ENCODE measurements around the gene NGB.
"Not testable (repeated sequence)": the region's sequence is repeated elsewhere in the genome, so short reads cannot be mapped to it uniquely, and the experiment has no call there.

Gene NGB

GRCh38 chr14:77271113-77271710 lies at the start of gene NGB:
NGB (minus strand) TSS chr14:77271206; CDS start chr14:77270937, 269 bp downstream.
- DNase-seq (ENCODE audit: low read depth in 2 of 2): no peak

GRCh38 chr14:77320238-77320935 lies 49.4 kb upstream of the NGB start, which contains the start of gene POMT2:
POMT2 (minus strand) TSS chr14:77320883; CDS start chr14:77320681, 202 bp downstream.
- peak; percentile 82 to 87 for DNase-seq (ENCODE audit: low read depth in 2 of 2)

- no peak for DNase-seq (ENCODE audit: low read depth in 2 of 2)
Measured at GRCh38 chr14:77319422-77319821, 48.4 kb upstream of the NGB start.

GRCh38 chr14:77318756-77319155 lies 47.8 kb upstream of the NGB start:
- DNase-seq (ENCODE audit: low read depth in 2 of 2): not testable (repeated sequence)

- no peak for DNase-seq (ENCODE audit: low read depth in 2 of 2)
Measured at GRCh38 chr14:77318006-77318553, 47.1 kb upstream of the NGB start.

- DNase-seq (ENCODE audit: low read depth in 2 of 2): no peak
Measured at GRCh38 chr14:77316872-77317301, 45.9 kb upstream of the NGB start.

- DNase-seq (ENCODE audit: low read depth in 2 of 2): no peak
Measured at GRCh38 chr14:77316195-77316505, 45.1 kb upstream of the NGB start.

GRCh38 chr14:77314539-77315457 lies 43.8 kb upstream of the NGB start:
- no peak for DNase-seq (ENCODE audit: low read depth in 2 of 2)

GRCh38 chr14:77314043-77314442 lies 43.0 kb upstream of the NGB start:
- DNase-seq (ENCODE audit: low read depth in 2 of 2): no peak

- DNase-seq (ENCODE audit: low read depth in 2 of 2): no peak
Measured at GRCh38 chr14:77313371-77313770, 42.4 kb upstream of the NGB start.

GRCh38 chr14:77311217-77311616 lies 40.2 kb upstream of the NGB start:
- no peak for DNase-seq (ENCODE audit: low read depth in 2 of 2)

GRCh38 chr14:77310026-77310425 lies 39.0 kb upstream of the NGB start:
- no peak for DNase-seq (ENCODE audit: low read depth in 2 of 2)

GRCh38 chr14:77309131-77309530 lies 38.1 kb upstream of the NGB start:
- no peak for DNase-seq (ENCODE audit: low read depth in 2 of 2)

GRCh38 chr14:77306851-77307496 lies 36.0 kb upstream of the NGB start:
- no peak for DNase-seq (ENCODE audit: low read depth in 2 of 2)

GRCh38 chr14:77306416-77306815 lies 35.4 kb upstream of the NGB start:
- no peak for DNase-seq (ENCODE audit: low read depth in 2 of 2)

GRCh38 chr14:77305696-77306095 lies 34.7 kb upstream of the NGB start:
- DNase-seq (ENCODE audit: low read depth in 2 of 2): no peak

- DNase-seq (ENCODE audit: low read depth in 2 of 2): no peak
Measured at GRCh38 chr14:77303417-77304156, 32.6 kb upstream of the NGB start.

- peak in 1 of 2 experiments; percentile 22 for DNase-seq (ENCODE audit: low read depth in 2 of 2)
Measured at GRCh38 chr14:77302926-77303325, 31.9 kb upstream of the NGB start.

- peak in 1 of 2 experiments; percentile 48 for DNase-seq (ENCODE audit: low read depth in 2 of 2)
Measured at GRCh38 chr14:77301103-77301502, 30.1 kb upstream of the NGB start.

- no peak for DNase-seq (ENCODE audit: low read depth in 2 of 2)
Measured at GRCh38 chr14:77299771-77300170, 28.8 kb upstream of the NGB start.

GRCh38 chr14:77296906-77297305 lies 25.9 kb upstream of the NGB start:
- DNase-seq (ENCODE audit: low read depth in 2 of 2): no peak
